Peyer's patch (tissue), 4 donors: ENCODE results near the gene XPNPEP3. TPM values are rescaled to one million over a fixed set of nuclear protein-coding genes. Genes with fewer than 3 reads are reported as not detected.
"Not testable (repeated sequence)": the region's sequence is repeated elsewhere in the genome, so short reads cannot be mapped to it uniquely, and the experiment has no call there.

ENCODE experiments used
- DNase-seq, 3 donors: peaks; one replicate each; pipeline ENCODE4 v3.0.0-alpha.2; 2017 to 2019
- H3K27ac ChIP-seq, 4 donors: fragments of 200-600 bp; sonication (generic); one replicate each; pipeline ENCODE4 v1.5.1; 2016 to 2019
- H3K27me3 ChIP-seq, 2 donors: fragments of 200-600 bp; sonication (generic); one replicate each; pipeline ENCODE4 v1.5.1; 2019
- H3K36me3 ChIP-seq, 3 donors: fragments of 200-600 bp; sonication (generic); one replicate each; pipeline ENCODE4 v1.5.1; 2016 to 2019
- H3K4me1 ChIP-seq, 4 donors: fragments of 200-600 bp; sonication (generic); one replicate each; pipeline ENCODE4 v1.5.1; 2016 to 2019
- H3K4me3 ChIP-seq, 4 donors: fragments of 200-600 bp; sonication (generic); 1 replicate in 3 of 4; 2 replicates in 1 of 4; pipeline ENCODE4 v1.5.1; 2016 to 2019; ENCODE audit warnings: mild to moderate bottlenecking in 1 of 4
- H3K9me3 ChIP-seq, 4 donors: fragments of 200-600 bp; sonication (generic); one replicate each; pipeline ENCODE4 v1.5.1; 2016 to 2019; ENCODE audit warnings: mild to moderate bottlenecking in 1 of 4
- POLR2A ChIP-seq, 2 donors: fragments of 450-650 bp; IDR thresholded peaks; one replicate each; pipeline ENCODE4 v1.5.1; 2017; ENCODE audit warnings: antibody characterized with exemption in 2 of 2, mild to moderate bottlenecking in 2 of 2, moderate library complexity in 2 of 2
- total RNA-seq, 4 donors: library from RNA; depleted of rRNA; stranded (reverse); fragments of >200 nt; gene quantifications; one replicate each; pipeline ENCODE4 v1.1.0, GENCODE V29; 2016
- TF ChIP-seq, protein P1 (sequence below), 6 experiments: fragments of 450-650 bp in 4 of 6; fragments of 200-600 bp in 2 of 6; sonication (generic) in 1 of 6; IDR thresholded peaks; one replicate each; pipeline ENCODE4 v1.5.1; 2017 to 2019; ENCODE audit warnings: antibody characterized with exemption in 6 of 6, mild to moderate bottlenecking in 3 of 6, moderate library complexity in 1 of 6

XPNPEP3 gene
- total RNA-seq, 4 donors from 2014 or later: 1.4 to 10.5 (median 6.6) TPM

DNA sequence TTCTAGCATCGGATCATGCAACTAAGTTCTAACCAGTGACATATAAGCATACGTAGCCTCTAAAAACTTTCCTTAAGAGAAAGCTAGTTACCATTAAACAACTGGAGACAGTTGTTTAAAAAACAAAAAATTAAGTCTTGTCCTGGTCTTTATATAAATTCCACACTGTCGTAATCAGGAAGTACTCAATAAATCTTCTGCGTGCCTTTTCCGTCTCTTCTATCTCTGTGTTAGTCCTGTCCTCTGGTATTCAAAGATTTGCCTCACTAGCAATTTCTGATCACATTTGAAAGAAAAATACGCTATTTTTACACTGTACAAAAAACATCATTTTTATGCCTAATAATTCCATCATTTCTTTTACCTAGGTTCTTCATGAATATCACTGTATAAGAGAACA, 27.8 kb upstream of the XPNPEP3 start:
- no peak overlapping the region for H3K27ac ChIP-seq
- no peaks in the 10 kb centered on the region for H3K4me1 ChIP-seq
- TF ChIP-seq, protein P1, sequence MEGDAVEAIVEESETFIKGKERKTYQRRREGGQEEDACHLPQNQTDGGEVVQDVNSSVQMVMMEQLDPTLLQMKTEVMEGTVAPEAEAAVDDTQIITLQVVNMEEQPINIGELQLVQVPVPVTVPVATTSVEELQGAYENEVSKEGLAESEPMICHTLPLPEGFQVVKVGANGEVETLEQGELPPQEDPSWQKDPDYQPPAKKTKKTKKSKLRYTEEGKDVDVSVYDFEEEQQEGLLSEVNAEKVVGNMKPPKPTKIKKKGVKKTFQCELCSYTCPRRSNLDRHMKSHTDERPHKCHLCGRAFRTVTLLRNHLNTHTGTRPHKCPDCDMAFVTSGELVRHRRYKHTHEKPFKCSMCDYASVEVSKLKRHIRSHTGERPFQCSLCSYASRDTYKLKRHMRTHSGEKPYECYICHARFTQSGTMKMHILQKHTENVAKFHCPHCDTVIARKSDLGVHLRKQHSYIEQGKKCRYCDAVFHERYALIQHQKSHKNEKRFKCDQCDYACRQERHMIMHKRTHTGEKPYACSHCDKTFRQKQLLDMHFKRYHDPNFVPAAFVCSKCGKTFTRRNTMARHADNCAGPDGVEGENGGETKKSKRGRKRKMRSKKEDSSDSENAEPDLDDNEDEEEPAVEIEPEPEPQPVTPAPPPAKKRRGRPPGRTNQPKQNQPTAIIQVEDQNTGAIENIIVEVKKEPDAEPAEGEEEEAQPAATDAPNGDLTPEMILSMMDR (IDR thresholded peaks at IDR 0.05): no peak
- no peak for TF ChIP-seq POLR2A (IDR thresholded peaks at IDR 0.05)
- peaks cover 0 to 86% (median 2%) of the 10 kb centered on the region in 3 donors for H3K36me3 ChIP-seq
- no peak for DNase-seq
- no peaks in the 10 kb centered on the region for H3K9me3 ChIP-seq
- no peak overlapping the region for H3K4me3 ChIP-seq
- no peaks in the 10 kb centered on the region for H3K27me3 ChIP-seq

DNA sequence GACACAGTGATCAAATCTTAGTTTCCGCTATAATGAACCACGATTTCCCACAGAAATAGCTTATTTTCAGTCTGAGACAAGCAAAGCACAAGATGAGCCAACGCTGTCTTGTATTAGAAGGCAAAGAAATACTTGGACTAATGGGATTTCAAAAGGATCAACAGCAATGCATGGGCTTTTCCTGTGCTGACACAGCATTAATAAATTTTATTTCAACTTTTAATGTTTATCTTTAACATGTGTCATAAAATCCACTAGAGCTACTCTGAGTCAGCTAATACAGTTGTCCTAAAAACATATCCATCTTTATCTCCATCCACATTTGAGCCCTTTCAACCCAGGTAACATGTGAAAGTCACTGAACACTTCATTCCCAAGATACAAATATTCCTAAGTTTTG, 22.3 kb upstream of the XPNPEP3 start:
- Histone ChIP-seq H3K9me3 (no peaks in the 10 kb centered on the region), H3K27me3 (no peaks in the 10 kb centered on the region), H3K4me3 (no peak overlapping the region), H3K4me1 (no peaks in the 10 kb centered on the region), H3K36me3 (peaks cover 0 to 97% (median 4%) of the 10 kb centered on the region in 3 donors), H3K27ac (no peak overlapping the region)
- TF ChIP-seq POLR2A (IDR thresholded peaks at IDR 0.05): no peak
- TF ChIP-seq, protein P1 (IDR thresholded peaks at IDR 0.05): no peak
- no peak for DNase-seq

DNA sequence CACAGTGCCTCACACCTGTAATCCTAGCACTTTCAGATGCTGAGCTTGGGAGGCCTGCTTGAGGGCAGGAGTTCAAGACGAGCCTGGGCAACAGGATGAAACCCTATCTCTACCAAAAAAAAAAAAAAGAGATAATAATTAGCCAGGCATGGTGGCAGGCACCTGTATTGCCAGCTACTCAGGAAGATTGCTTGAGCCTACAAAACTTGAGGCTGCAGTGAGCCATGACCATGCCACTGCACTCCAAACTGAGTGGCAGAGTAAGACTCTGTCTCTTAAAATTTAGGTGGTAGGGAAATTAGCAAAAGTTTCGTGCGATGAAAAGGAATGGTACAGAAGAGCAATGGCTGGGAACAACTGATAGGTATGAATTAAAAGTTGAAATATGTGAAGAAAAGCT, 18.5 kb upstream of the XPNPEP3 start:
- H3K9me3 ChIP-seq: no peaks in the 10 kb centered on the region
- no peak overlapping the region for H3K27ac ChIP-seq
- no peak for DNase-seq
- H3K4me3 ChIP-seq: no peak overlapping the region
- H3K27me3 ChIP-seq: no peaks in the 10 kb centered on the region
- peaks cover 0 to 97% (median 4%) of the 10 kb centered on the region in 3 donors for H3K36me3 ChIP-seq
- H3K4me1 ChIP-seq: no peaks in the 10 kb centered on the region
- TF ChIP-seq, protein P1 (IDR thresholded peaks at IDR 0.05): no peak
- no peak for TF ChIP-seq POLR2A (IDR thresholded peaks at IDR 0.05)

DNA sequence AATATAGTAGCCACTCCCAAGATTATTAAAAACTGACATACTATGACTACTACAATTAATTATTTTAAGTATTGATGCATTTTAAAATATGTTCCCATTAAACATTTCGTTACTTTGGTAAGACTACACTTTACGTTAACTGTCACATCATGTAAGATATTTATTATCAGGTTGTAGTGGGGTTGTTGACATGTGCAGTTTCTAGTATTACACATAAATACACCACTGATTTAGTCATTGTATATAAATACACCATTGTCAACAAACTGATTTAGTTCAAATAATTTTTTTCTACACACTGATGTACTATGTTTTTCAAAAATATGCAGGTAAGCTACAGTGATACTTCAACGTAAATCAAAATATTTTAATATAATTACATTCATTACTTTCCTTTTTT, 12.0 kb upstream of the XPNPEP3 start:
- peaks cover 0 to 99% (median 4%) of the 10 kb centered on the region in 3 donors for H3K36me3 ChIP-seq
- no peaks in the 10 kb centered on the region for H3K4me1 ChIP-seq
- no peak for TF ChIP-seq POLR2A (IDR thresholded peaks at IDR 0.05)
- TF ChIP-seq, protein P1 (IDR thresholded peaks at IDR 0.05): no peak
- H3K27me3 ChIP-seq: no peaks in the 10 kb centered on the region
- H3K9me3 ChIP-seq: no peaks in the 10 kb centered on the region
- H3K4me3 ChIP-seq: no peak overlapping the region
- H3K27ac ChIP-seq: no peak overlapping the region
- no peak for DNase-seq

DNA sequence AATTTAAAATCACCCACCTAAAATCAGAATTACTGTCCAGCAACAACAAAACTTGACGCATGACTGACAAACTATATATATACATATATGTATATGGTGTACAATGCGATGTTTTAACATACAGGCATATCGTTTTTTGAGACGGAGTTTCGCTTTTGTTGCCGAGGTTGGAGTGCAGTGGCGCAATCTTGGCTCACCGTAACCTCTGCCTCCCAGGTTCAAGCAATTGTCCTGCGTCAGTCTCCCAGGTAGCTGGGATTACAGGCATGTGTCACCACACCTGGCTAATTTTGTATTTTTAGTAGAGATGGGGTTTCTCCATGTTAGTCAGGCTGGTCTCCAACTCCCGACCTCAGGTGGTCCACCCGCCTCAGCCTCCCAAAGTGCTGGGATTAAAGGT, 11.1 kb upstream of the XPNPEP3 start:
- H3K4me3 ChIP-seq, H3K27ac ChIP-seq, H3K4me1 ChIP-seq, H3K9me3 ChIP-seq, H3K27me3 ChIP-seq, DNase-seq: not testable (repeated sequence)
- peaks cover 0 to 98% (median 4%) of the 10 kb centered on the region in 3 donors for H3K36me3 ChIP-seq

DNA sequence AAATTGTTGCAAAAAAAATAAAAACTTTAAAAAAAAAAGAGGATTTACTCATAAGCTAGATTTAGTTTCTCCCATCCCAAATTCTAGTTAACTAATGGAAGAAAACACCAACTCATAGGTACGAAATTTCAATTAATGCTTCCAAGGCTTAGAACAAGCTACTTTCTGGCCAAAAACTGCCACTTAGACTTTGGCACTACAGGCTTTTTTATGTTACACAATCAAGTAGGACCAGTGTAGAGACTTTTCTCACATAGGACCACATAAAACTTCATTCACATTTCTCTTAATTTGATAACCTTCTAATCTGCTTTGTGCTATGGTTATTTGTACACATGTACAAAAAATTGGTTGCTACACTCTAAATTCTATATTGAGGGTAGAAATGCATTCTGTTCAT, 3.6 kb upstream of the XPNPEP3 start:
- no peaks in the 10 kb centered on the region for H3K9me3 ChIP-seq
- TF ChIP-seq, protein P1 (IDR thresholded peaks at IDR 0.05): no peak
- no peak for TF ChIP-seq POLR2A (IDR thresholded peaks at IDR 0.05)
- no peak for DNase-seq
- no peak overlapping the region for H3K27ac ChIP-seq
- peaks cover 0 to 48% (median 14%) of the 10 kb centered on the region in 4 donors for H3K4me1 ChIP-seq
- no peak overlapping the region for H3K4me3 ChIP-seq
- H3K36me3 ChIP-seq: peaks cover 0 to 25% (median 4%) of the 10 kb centered on the region in 3 donors
- no peaks in the 10 kb centered on the region for H3K27me3 ChIP-seq
